ENCODE results near the gene CXCR5.

DNA sequence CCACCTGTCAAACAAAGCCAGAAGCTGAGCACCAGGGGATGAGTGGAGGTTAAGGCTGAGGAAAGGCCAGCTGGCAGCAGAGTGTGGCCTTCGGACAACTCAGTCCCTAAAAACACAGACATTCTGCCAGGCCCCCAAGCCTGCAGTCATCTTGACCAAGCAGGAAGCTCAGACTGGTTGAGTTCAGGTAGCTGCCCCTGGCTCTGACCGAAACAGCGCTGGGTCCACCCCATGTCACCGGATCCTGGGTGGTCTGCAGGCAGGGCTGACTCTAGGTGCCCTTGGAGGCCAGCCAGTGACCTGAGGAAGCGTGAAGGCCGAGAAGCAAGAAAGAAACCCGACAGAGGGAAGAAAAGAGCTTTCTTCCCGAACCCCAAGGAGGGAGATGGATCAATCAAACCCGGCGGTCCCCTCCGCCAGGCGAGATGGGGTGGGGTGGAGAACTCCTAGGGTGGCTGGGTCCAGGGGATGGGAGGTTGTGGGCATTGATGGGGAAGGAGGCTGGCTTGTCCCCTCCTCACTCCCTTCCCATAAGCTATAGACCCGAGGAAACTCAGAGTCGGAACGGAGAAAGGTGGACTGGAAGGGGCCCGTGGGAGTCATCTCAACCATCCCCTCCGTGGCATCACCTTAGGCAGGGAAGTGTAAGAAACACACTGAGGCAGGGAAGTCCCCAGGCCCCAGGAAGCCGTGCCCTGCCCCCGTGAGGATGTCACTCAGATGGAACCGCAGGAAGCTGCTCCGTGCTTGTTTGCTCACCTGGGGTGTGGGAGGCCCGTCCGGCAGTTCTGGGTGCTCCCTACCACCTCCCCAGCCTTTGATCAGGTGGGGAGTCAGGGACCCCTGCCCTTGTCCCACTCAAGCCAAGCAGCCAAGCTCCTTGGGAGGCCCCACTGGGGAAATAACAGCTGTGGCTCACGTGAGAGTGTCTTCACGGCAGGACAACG, 11.7 kb downstream of the CXCR5 start:
- TF ChIP-seq, protein P1, sequence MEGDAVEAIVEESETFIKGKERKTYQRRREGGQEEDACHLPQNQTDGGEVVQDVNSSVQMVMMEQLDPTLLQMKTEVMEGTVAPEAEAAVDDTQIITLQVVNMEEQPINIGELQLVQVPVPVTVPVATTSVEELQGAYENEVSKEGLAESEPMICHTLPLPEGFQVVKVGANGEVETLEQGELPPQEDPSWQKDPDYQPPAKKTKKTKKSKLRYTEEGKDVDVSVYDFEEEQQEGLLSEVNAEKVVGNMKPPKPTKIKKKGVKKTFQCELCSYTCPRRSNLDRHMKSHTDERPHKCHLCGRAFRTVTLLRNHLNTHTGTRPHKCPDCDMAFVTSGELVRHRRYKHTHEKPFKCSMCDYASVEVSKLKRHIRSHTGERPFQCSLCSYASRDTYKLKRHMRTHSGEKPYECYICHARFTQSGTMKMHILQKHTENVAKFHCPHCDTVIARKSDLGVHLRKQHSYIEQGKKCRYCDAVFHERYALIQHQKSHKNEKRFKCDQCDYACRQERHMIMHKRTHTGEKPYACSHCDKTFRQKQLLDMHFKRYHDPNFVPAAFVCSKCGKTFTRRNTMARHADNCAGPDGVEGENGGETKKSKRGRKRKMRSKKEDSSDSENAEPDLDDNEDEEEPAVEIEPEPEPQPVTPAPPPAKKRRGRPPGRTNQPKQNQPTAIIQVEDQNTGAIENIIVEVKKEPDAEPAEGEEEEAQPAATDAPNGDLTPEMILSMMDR (IDR thresholded peaks at IDR 0.05) = no peak
- TF ChIP-seq EZH2 (IDR thresholded peaks at IDR 0.05; ENCODE audit: borderline replicate concordance, insufficient read depth, low read depth, low read length, poor library complexity, severe bottlenecking) = no peak
